VCaP (cell line): ENCODE results near the gene PDGFD.

Source experiments
- H3K27ac ChIP-seq: fragments of 450-650 bp; 2 replicates; pipeline ENCODE4 v1.5.1; 2017
- TF ChIP-seq, protein P1 (sequence below): fragments of 450-650 bp; conservative IDR thresholded peaks from 2 replicates; pipeline ENCODE4 v1.5.1; 2017; ENCODE audit warnings: mild to moderate bottlenecking, moderate library complexity

PDGFD gene

DNA sequence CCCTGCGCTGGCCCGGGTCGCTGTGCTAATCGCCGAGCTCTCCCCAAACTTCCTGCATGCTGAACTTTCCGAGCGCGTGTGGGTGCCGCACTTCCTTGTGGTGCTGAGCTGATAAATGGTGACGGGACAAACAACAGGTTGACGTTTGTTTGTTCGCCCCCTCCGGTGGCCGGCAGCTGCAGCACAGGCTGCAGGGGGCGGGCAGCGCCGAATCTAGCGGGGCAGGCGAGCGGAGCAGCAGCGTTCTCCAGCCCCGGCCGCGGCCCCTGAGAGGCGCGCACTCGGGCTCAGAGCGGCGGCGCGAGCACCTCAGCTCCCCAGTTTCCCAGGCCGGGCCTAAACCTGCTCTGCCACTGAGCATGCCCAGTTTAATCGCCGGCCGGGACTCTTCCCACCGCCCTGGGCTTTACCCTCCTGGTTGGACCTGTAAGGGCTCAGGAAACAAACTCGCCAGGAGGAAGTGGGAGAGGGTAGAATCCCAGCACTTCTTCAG lies at the start of gene PDGFD:
TSS of gene PDGFD (minus strand) at position 120 of the 493 bp plus-strand sequence.
- TF ChIP-seq, protein P1, sequence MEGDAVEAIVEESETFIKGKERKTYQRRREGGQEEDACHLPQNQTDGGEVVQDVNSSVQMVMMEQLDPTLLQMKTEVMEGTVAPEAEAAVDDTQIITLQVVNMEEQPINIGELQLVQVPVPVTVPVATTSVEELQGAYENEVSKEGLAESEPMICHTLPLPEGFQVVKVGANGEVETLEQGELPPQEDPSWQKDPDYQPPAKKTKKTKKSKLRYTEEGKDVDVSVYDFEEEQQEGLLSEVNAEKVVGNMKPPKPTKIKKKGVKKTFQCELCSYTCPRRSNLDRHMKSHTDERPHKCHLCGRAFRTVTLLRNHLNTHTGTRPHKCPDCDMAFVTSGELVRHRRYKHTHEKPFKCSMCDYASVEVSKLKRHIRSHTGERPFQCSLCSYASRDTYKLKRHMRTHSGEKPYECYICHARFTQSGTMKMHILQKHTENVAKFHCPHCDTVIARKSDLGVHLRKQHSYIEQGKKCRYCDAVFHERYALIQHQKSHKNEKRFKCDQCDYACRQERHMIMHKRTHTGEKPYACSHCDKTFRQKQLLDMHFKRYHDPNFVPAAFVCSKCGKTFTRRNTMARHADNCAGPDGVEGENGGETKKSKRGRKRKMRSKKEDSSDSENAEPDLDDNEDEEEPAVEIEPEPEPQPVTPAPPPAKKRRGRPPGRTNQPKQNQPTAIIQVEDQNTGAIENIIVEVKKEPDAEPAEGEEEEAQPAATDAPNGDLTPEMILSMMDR = no peak
- H3K27ac ChIP-seq = no peak within 1 kb of the TSS

DNA sequence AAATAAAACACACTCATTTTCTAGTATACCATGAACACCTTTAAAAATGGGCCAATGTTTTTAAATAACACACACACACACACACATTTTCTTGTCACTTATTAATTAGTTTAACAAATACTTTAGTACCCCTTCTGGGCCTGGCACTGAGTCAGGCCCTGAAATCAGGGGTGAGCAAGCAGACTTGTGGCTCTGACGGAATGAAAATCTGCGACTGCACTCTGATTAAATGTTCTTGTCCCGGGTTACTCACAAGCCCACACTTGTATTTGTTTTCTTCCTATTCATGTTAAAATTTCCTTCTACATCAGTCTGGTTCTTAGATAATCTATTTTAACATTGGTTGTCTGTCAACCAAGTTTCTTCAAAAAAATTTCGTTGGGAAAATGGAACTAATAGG lies 43.0 kb upstream of the PDGFD start:
- TF ChIP-seq, protein P1 = no peak
- no peak overlapping the region for H3K27ac ChIP-seq

DNA sequence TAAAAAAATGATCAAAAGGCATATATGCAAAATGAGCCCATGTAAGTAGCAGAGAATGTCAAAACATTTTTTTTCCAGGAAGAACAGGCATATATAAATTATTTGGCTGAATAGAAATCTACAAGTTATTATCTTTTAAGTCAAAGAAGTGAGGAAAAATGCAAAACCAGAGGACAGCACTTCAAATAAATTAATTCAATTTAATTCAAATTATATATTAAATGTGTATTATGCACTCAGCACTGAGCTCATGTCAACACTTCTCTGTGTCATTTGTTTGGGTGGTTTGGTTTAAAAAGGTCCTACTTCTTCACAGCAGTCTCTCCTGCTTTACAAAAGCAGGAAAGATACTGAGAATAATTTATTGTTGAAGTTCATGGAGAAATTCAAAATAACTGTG lies 41.9 kb upstream of the PDGFD start:
- TF ChIP-seq, protein P1 = no peak
- no peak overlapping the region for H3K27ac ChIP-seq

DNA sequence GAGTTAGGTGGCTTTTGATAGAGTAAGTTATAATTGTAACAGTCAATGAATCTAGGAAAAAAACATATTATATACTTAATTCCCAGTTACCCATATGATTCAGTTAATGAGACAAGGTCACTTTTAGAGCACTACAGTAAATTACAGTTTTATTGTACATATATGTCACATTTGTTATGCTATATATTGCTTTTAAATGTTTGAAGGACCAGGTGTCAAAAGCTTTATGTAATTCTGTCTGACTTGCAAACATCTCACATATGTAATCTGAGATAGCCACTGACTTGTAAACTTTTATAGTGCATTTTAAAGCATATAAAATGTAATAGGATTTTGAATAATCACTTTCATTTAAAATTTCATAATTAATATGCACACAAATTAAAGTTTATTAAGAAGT lies 36.7 kb upstream of the PDGFD start:
- no peak overlapping the region for H3K27ac ChIP-seq
- TF ChIP-seq, protein P1 = no peak

DNA sequence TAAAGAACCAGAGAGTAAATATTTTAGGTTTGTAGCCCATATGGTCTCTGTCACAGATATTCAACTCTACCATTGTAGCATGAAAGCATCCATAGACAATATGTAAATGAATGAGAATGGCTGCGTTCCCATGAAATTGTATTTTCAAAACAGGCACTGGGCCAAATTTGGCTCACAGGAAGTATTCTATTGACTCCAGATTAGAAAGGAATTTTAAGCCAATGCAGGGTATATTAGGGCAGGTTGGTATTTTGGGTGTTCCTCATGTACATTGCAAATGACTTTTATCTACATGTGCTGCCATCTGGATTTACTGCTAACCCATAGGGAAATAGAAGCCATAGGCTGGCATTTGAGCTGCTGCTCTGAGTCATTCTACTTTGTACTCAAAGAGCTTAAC lies 35.1 kb upstream of the PDGFD start:
- TF ChIP-seq, protein P1 = no peak
- no peak overlapping the region for H3K27ac ChIP-seq

DNA sequence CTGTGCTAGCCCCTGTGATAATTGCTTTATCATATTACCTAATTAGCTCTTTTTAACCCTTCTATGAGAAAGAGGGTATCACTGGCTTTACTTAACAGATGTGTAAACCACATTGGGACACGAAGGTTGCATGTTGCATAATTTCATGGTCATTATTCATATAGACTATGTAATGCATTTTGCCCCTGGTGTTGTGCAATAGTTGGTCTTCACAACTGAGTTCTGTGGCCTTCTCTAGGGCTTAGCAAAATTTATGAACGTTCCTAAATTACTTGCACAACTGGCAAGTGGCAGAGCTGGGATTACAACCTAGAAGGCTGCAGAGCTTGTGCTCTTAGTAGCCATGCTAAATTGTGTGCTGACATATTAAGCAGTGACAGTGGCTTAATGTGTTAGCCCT lies 34.6 kb upstream of the PDGFD start:
- no peak overlapping the region for H3K27ac ChIP-seq
- TF ChIP-seq, protein P1 = no peak

DNA sequence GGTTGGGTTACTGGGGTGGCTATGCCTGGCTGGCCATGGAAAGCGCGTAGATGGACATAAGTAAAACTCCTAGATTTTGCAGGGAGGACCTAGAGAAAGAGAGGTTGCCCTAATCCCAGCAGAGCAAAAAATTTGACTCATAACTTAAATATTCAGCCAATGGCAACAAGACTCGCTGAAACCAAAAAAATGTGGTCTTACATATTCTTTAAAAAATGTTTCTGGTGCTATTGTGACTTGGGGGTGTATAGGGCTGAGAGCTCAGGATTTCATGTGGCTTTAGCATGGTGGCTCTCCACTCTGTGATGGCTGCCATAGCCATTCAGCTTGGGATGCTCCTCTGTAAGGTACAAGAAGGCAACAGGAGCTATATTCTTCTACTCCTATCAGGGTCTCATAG lies 27.2 kb upstream of the PDGFD start:
- TF ChIP-seq, protein P1 = no peak
- no peak overlapping the region for H3K27ac ChIP-seq
